ENCODE measurements around the gene MTA2.
A peak's percentile ranks its signal among the peaks of the same experiment; 100 is the strongest.

MTA2 gene

GRCh38 chr11:62605467-62605866 is 3.8 kb upstream of the MTA2 start:
- Histone ChIP-seq H3K27ac (ENCODE audit: extremely low read depth, low read depth, low read length) (no peak overlapping the region), H3K36me3 (ENCODE audit: control insufficient read depth in 2 of 2, insufficient read depth in 1 of 2, low read length in 2 of 2) (peaks cover 0 to 58% of the 10 kb centered on the region in 2 experiments; a peak in 1 of 3 replicates), H3K4me1 (ENCODE audit: control insufficient read depth, insufficient read depth, low read length) (no peaks in the 10 kb centered on the region), H3K9me3 (ENCODE audit: control insufficient read depth, insufficient read depth, low read depth, low read length) (no peaks in the 10 kb centered on the region), H3K4me3 (ENCODE audit: low read depth, low read length) (no peak overlapping the region)
- ChIA-PET POLR2A (interaction anchor here (1.1 to 3.1 kb wide), 2 partner anchors 13 to 14 kb away, joined by 6 to 21 read pairs; partner anchors contain the start of gene TUT1), CTCF (interaction anchor here (0.9 to 2.4 kb wide), 3 partner anchors 13 to 88 kb away, joined by 3 to 11 read pairs (median 3); no protein-coding TSS in a partner anchor)
- TF ChIP-seq SCRT2 (tag by site-specific recombination; IDR thresholded peaks at IDR 0.05) = peak; percentile 43; the same call in 1 of the 2 replicates
- no peak for TF ChIP-seq ZNF184 (tag by site-specific recombination; IDR thresholded peaks at IDR 0.05)
- no peak for TF ChIP-seq CTCF (tag by site-specific recombination; IDR thresholded peaks at IDR 0.05)
- no peak for TF ChIP-seq ZBTB17 (tag by site-specific recombination; IDR thresholded peaks at IDR 0.05)
- no peak for TF ChIP-seq ZNF837 (tag by site-specific recombination; IDR thresholded peaks at IDR 0.05)

- Histone ChIP-seq H3K36me3 (ENCODE audit: control insufficient read depth in 2 of 2, insufficient read depth in 1 of 2, low read length in 2 of 2) (peaks cover 0 to 59% of the 10 kb centered on the region in 2 experiments; a peak in 1 of 3 replicates), H3K27ac (ENCODE audit: extremely low read depth, low read depth, low read length) (no peak overlapping the region), H3K4me3 (ENCODE audit: low read depth, low read length) (no peak overlapping the region), H3K4me1 (ENCODE audit: control insufficient read depth, insufficient read depth, low read length) (no peaks in the 10 kb centered on the region), H3K9me3 (ENCODE audit: control insufficient read depth, insufficient read depth, low read depth, low read length) (no peaks in the 10 kb centered on the region)
- ChIA-PET POLR2A (interaction anchor here (0.6 to 3.1 kb wide), 4 partner anchors 13 to 36 kb away, joined by 3 to 21 read pairs (median 5); partner anchors contain the start of genes B3GAT3, EEF1G and TUT1), CTCF (interaction anchor here (0.6 to 2.4 kb wide), 4 partner anchors 11 to 221 kb away, joined by 3 to 11 read pairs (median 3); no protein-coding TSS in a partner anchor)
- TF ChIP-seq KLF10 (tag by site-specific recombination; IDR thresholded peaks at IDR 0.05) = no peak
- no peak for TF ChIP-seq ZNF202 (tag by site-specific recombination; IDR thresholded peaks at IDR 0.05; ENCODE audit: borderline replicate concordance)
- TF ChIP-seq PRDM1 (tag by site-specific recombination; IDR thresholded peaks at IDR 0.05) = 0 out of 2 replicates have a peak, but pooled peaks have one; percentile 11
- 0 out of 2 replicates have a peak, but pooled peaks have one; percentile 10 for TF ChIP-seq ZXDB (tag by site-specific recombination; IDR thresholded peaks at IDR 0.05)
- no peak for TF ChIP-seq ZNF518A (tag by site-specific recombination; conservative IDR thresholded peaks at IDR 0.05; ENCODE audit: low read depth)
- 0 out of 2 replicates have a peak, but pooled peaks have one; percentile 18 for TF ChIP-seq ZBTB17 (tag by site-specific recombination; IDR thresholded peaks at IDR 0.05)
- TF ChIP-seq IKZF3 (tag by site-specific recombination; IDR thresholded peaks at IDR 0.05) = 0 out of 2 replicates have a peak, but pooled peaks have one; percentile 21
- no peak for TF ChIP-seq ZNF416 (tag by site-specific recombination; IDR thresholded peaks at IDR 0.05)
- 0 out of 2 replicates have a peak, but pooled peaks have one; percentile 18 for TF ChIP-seq ZNF76 (tag by site-specific recombination; IDR thresholded peaks at IDR 0.05; ENCODE audit: borderline replicate concordance, low read depth)
- TF ChIP-seq EGR2 (tag by site-specific recombination; IDR thresholded peaks at IDR 0.05; ENCODE audit: low read depth) = peak; percentile 17; the same call in 1 of the 2 replicates
Observed at GRCh38 chr11:62604460-62605120, 2.9 kb upstream of the MTA2 start.

Data from HEK293 (cell line).